Transverse colon (tissue), 4 donors: ENCODE results near the gene LTK. TPM values are rescaled to one million over a fixed set of nuclear protein-coding genes. Genes with fewer than 3 reads are reported as not detected.
A peak's percentile ranks its signal among the peaks of the same experiment; 100 is the strongest.

Experiments used
- DNase-seq: peaks from one replicate; pipeline ENCODE4 v3.0.0-alpha.2; 2019
- H3K27ac ChIP-seq, 4 donors: fragments of 200-600 bp; sonication (generic); 2 replicates each; pipeline ENCODE4 v1.5.1; 2016 to 2018; ENCODE audit warnings: inconsistent platforms in 4 of 4
- H3K27me3 ChIP-seq: fragments of 200-600 bp; sonication (generic); 2 replicates; pipeline ENCODE4 v1.5.1; 2017; ENCODE audit warnings: inconsistent platforms
- H3K36me3 ChIP-seq, 4 donors: fragments of 200-600 bp; sonication (generic); 2 replicates each; pipeline ENCODE4 v1.5.1; 2017 to 2019; ENCODE audit warnings: inconsistent platforms in 4 of 4
- H3K4me1 ChIP-seq, 4 donors: fragments of 200-600 bp; sonication (generic); 2 replicates each; pipeline ENCODE4 v1.5.1; 2017 to 2020; ENCODE audit warnings: inconsistent platforms in 4 of 4
- H3K4me3 ChIP-seq, 4 donors: fragments of 200-600 bp; sonication (generic); 1 replicate in 1 of 4; 2 replicates in 3 of 4; pipeline versions ENCODE4 v1.5.1 to v1.6.1; 2017 to 2019; ENCODE audit warnings: inconsistent platforms in 4 of 4
- H3K9me3 ChIP-seq, 2 donors: fragments of 200-600 bp; sonication (generic); 2 replicates each; pipeline ENCODE4 v1.5.1; 2017 to 2019; ENCODE audit warnings: inconsistent platforms in 2 of 2
- EP300 ChIP-seq: sonication (generic); formaldehyde crosslinking; IDR thresholded peaks from one replicate; pipeline ENCODE4 v1.6.1; 2017; ENCODE audit warnings: antibody characterized with exemption, low read depth
- POLR2A ChIP-seq: fragments of 450-650 bp; IDR thresholded peaks from one replicate; pipeline ENCODE4 v1.6.1; 2016; ENCODE audit warnings: antibody characterized with exemption, mild to moderate bottlenecking, moderate library complexity
- POLR2AphosphoS5 ChIP-seq, 3 donors: sonication (generic); formaldehyde crosslinking; IDR thresholded peaks; one replicate each; pipeline ENCODE4 v1.6.1; 2016; ENCODE audit warnings: antibody characterized with exemption in 3 of 3
- WGBS, 2 donors: methylation state at CpG; one replicate each; pipeline ENCODE4 v1.1.5; 2018; ENCODE audit warnings: low coverage in 1 of 2; 5-methylcytosine and 5-hydroxymethylcytosine counted together
- in situ Hi-C, 4 donors: fragments of 200-750 bp; cut with MboI; loops; one replicate each; pipeline versions ENCODE4 v1.15.0 to v1.15.1; 2017; ENCODE audit warnings: low sequenced_read_pairs in 3 of 4, low pct_ligation_motif_present in 1 of 4, low pct_unique_long_range_greater_than_20kb in 1 of 4
- intact Hi-C: fragments of 100-400 bp; cut with DNase I; formaldehyde crosslinking; loops from one replicate; pipeline ENCODE4 v1.15.1; 2023; ENCODE audit warnings: low total_unique reads
- total RNA-seq, 4 donors: library from RNA; depleted of rRNA; stranded (reverse); fragments of >200 nt; gene quantifications; one replicate each; pipeline ENCODE4 v1.1.0, GENCODE V29; 2016
- TF ChIP-seq, protein P1 (sequence below), 5 experiments: fragments of 200-600 bp in 3 of 5; fragments of 450-650 bp in 2 of 5; sonication (generic) in 3 of 5; IDR thresholded peaks; 1 replicate in 2 of 5; 2 replicates in 3 of 5; pipeline ENCODE4 v1.5.1; 2016 to 2017; ENCODE audit warnings: antibody characterized with exemption in 5 of 5, inconsistent platforms in 3 of 5, mild to moderate bottlenecking in 2 of 5, moderate library complexity in 1 of 5

The LTK gene
- total RNA-seq, 4 donors from 2014 or later: 0.40 to 15.0 (median 11.6) TPM

DNA sequence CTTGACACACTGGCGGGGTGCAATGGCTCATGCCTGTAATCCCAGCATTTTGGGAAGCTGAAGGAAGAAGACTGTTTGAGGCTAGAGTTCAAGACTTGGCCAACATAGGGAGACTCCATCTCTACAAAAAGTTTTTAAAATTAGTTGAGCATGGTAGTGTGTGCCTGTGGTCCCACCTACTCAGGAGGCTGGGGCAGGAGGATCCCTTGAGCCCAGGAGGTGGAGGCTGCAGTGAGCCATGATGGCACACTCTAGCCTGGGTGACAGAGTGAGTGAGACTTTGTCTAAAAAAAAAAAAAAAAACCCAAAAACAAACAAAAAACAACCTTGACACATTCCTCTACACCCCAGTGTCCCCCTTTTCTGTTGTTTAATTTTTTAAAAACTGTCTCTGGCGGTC, 24.0 kb downstream of the LTK start:
- peaks cover 5% of the 10 kb centered on the region for H3K27me3 ChIP-seq
- H3K9me3 ChIP-seq: no peaks in the 10 kb centered on the region
- H3K4me1 ChIP-seq: peaks cover 13 to 19% (median 16%) of the 10 kb centered on the region in 4 donors
- H3K36me3 ChIP-seq: no peaks in the 10 kb centered on the region
- in situ Hi-C loops (no loop called here), intact Hi-C loops (no loop called here)
- H3K4me3 ChIP-seq: no peak overlapping the region
- WGBS, 2 donors: 85 to 95% methylated on average over 2 of the region's 2 CpGs
- H3K27ac ChIP-seq: no peak overlapping the region
- TF ChIP-seq, protein P1, sequence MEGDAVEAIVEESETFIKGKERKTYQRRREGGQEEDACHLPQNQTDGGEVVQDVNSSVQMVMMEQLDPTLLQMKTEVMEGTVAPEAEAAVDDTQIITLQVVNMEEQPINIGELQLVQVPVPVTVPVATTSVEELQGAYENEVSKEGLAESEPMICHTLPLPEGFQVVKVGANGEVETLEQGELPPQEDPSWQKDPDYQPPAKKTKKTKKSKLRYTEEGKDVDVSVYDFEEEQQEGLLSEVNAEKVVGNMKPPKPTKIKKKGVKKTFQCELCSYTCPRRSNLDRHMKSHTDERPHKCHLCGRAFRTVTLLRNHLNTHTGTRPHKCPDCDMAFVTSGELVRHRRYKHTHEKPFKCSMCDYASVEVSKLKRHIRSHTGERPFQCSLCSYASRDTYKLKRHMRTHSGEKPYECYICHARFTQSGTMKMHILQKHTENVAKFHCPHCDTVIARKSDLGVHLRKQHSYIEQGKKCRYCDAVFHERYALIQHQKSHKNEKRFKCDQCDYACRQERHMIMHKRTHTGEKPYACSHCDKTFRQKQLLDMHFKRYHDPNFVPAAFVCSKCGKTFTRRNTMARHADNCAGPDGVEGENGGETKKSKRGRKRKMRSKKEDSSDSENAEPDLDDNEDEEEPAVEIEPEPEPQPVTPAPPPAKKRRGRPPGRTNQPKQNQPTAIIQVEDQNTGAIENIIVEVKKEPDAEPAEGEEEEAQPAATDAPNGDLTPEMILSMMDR (IDR thresholded peaks at IDR 0.05): no peak
- TF ChIP-seq POLR2A (no peak), POLR2AphosphoS5 (IDR thresholded peaks at IDR 0.05) (no peak), EP300 (no peak)
- no peak for DNase-seq

DNA sequence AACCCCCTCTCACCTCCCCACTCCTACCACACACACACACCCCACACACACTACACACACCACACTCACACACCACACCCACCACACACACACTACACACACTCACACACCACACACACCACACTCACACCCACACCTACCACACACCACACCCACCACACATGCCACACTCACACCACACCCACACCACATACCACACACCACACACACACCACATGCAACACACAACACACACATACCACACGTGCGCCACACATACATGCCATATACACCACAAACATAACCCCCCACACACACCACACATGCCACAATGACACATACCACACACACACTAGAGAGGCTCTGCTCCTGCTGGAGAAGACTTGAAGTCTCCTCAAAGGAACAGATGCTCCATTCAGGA, 25.8 kb downstream of the LTK start:
- H3K4me1 ChIP-seq: peaks cover 6 to 20% (median 16%) of the 10 kb centered on the region in 4 donors
- no peak for TF ChIP-seq POLR2A
- TF ChIP-seq POLR2AphosphoS5 (IDR thresholded peaks at IDR 0.05): no peak
- TF ChIP-seq, protein P1 (IDR thresholded peaks at IDR 0.05): no peak
- TF ChIP-seq EP300: no peak
- no peak overlapping the region for H3K27ac ChIP-seq
- WGBS, 2 donors: 78 to 83% methylated on average over 2 of the region's 2 CpGs
- in situ Hi-C loops (no loop called here), intact Hi-C loops (no loop called here)
- DNase-seq: no peak
- no peaks in the 10 kb centered on the region for H3K27me3 ChIP-seq
- H3K36me3 ChIP-seq: no peaks in the 10 kb centered on the region
- no peak overlapping the region for H3K4me3 ChIP-seq
- H3K9me3 ChIP-seq: no peaks in the 10 kb centered on the region

- H3K27me3 ChIP-seq: no peaks in the 10 kb centered on the region
- no peak overlapping the region for H3K4me3 ChIP-seq
- 74 to 77% methylated on average over 5 to 9 of the region's 9 CpGs for WGBS, 2 donors
- in situ Hi-C loops: no loop called here
- peaks cover 2 to 20% (median 15%) of the 10 kb centered on the region in 4 donors for H3K4me1 ChIP-seq
- TF ChIP-seq, protein P1 (IDR thresholded peaks at IDR 0.05): no peak
- TF ChIP-seq POLR2A (no peak), POLR2AphosphoS5 (IDR thresholded peaks at IDR 0.05) (no peak), EP300 (no peak)
- no peaks in the 10 kb centered on the region for H3K9me3 ChIP-seq
- intact Hi-C loops: no loop called here
- peak overlapping the region in 1 of 4 donors; percentile 16 for H3K27ac ChIP-seq
- no peak for DNase-seq
- no peaks in the 10 kb centered on the region for H3K36me3 ChIP-seq
These were observed 26.2 kb downstream of the LTK start for GRCh38 chr15:41487381-41487780.

DNA sequence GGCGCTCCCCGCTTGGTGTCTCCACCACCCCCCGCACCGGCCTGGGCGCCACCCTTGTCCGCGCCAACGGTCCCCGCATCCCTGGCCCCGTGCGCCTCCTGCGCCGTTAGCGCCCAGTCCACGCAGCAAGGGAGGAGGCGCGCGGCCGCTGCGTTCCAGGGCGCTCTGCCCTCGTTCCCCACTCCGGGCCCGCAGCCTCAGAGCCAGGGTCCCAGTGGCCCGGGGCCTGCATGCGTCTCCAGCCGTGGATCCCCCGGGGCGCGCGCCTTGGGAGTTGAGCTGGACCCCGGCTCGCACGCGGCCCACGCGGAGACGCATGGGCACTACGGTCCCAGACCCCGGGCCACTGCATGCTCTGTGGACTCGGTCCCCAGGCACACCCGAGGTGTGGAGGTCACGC, 27.3 kb downstream of the LTK start:
- Histone ChIP-seq H3K36me3 (peaks cover 0 to 3% (median 0%) of the 10 kb centered on the region in 4 donors), H3K4me3 (no peak overlapping the region)

More for the DNA sequence above, 27.3 kb downstream of the LTK start:
- no peak for DNase-seq
- Histone ChIP-seq H3K9me3 (no peaks in the 10 kb centered on the region), H3K4me1 (peaks cover 0 to 24% (median 16%) of the 10 kb centered on the region in 4 donors), H3K27me3 (no peaks in the 10 kb centered on the region), H3K27ac (no peak overlapping the region)
- intact Hi-C loops (no loop called here), in situ Hi-C loops (no loop called here)
- no peak for TF ChIP-seq POLR2A
- no peak for TF ChIP-seq POLR2AphosphoS5 (IDR thresholded peaks at IDR 0.05)
- TF ChIP-seq EP300: no peak
- TF ChIP-seq, protein P1 (IDR thresholded peaks at IDR 0.05): no peak
- 95% methylated on average over 43 of the region's 43 CpGs; no CpG with 5 or more reads in 1 of the 2 donors for WGBS, 2 donors
